HEK293 (cell line): ENCODE results near the gene CTAG2.
"Not testable (repeated sequence)": the region's sequence is repeated elsewhere in the genome, so short reads cannot be mapped to it uniquely, and the experiment has no call there.

Source experiments
- CTCF ChIA-PET: fragments of 350-600 bp; formaldehyde crosslinking; extraction: SDS; loops from one replicate; lab custom pipeline; 2021; ENCODE audit warnings: antibody characterized with exemption; lab: Yijun Ruan, JAX
- POLR2A ChIA-PET: fragments of 300-600 bp; formaldehyde crosslinking; extraction: SDS; loops from one replicate; lab custom pipeline; 2020; ENCODE audit warnings: antibody characterized with exemption, inconsistent platforms; lab: Yijun Ruan, JAX
- H3K27ac ChIP-seq: fragments of 200-500 bp; sonication (Bioruptor generic); 2 replicates; pipeline ENCODE4 v1.5.1; 2014; ENCODE audit warnings: low read depth, low read length, control low read depth, inconsistent platforms; ENCODE audit errors: extremely low read depth
- H3K36me3 ChIP-seq, 2 experiments: fragments of 200-500 bp in 1 of 2; sonication (Bioruptor generic) in 1 of 2; 1 replicate in 1 of 2; 2 replicates in 1 of 2; pipeline ENCODE4 v1.5.1; 2014 to 2017; ENCODE audit warnings: inconsistent platforms in 2 of 2, low read length in 2 of 2; ENCODE audit not compliant: control insufficient read depth in 2 of 2, insufficient read depth in 1 of 2
- H3K4me1 ChIP-seq: fragments of 200-500 bp; sonication (Bioruptor generic); 2 replicates; pipeline ENCODE4 v1.5.1; 2014; ENCODE audit warnings: mild to moderate bottlenecking, low read length, inconsistent platforms; ENCODE audit not compliant: control insufficient read depth, insufficient read depth
- H3K4me3 ChIP-seq: 2 replicates; pipeline ENCODE4 v1.5.1; 2011; ENCODE audit warnings: low read depth, mild to moderate bottlenecking, control low read depth, low read length, moderate library complexity
- H3K9me3 ChIP-seq: fragments of 200-500 bp; sonication (Bioruptor generic); 2 replicates; pipeline ENCODE4 v1.5.1; 2014; ENCODE audit warnings: low read depth, low read length, inconsistent platforms; ENCODE audit not compliant: control insufficient read depth, insufficient read depth
- GLIS1 ChIP-seq: fragments of 450-650 bp; formaldehyde crosslinking; IDR thresholded peaks from 2 replicates; pipeline ENCODE4 v1.5.1; 2016; ENCODE audit warnings: missing biosample characterization, missing genetic modification characterization
- IKZF3 ChIP-seq: fragments of 450-650 bp; IDR thresholded peaks from 2 replicates; pipeline ENCODE4 v1.5.0; 2018; ENCODE audit warnings: missing biosample characterization, mild to moderate bottlenecking, missing genetic modification characterization, moderate library complexity
- INSM2 ChIP-seq: fragments of 450-650 bp; formaldehyde crosslinking; IDR thresholded peaks from 2 replicates; pipeline ENCODE4 v1.5.1; 2016; ENCODE audit warnings: missing biosample characterization, missing genetic modification characterization
- SCRT2 ChIP-seq: fragments of 450-650 bp; formaldehyde crosslinking; IDR thresholded peaks from 2 replicates; pipeline ENCODE4 v1.5.1; 2016; ENCODE audit warnings: missing biosample characterization, missing genetic modification characterization
- SP7 ChIP-seq: fragments of 450-650 bp; formaldehyde crosslinking; IDR thresholded peaks from 2 replicates; pipeline ENCODE4 v1.5.1; 2016; ENCODE audit warnings: missing biosample characterization, missing genetic modification characterization
- YY1 ChIP-seq: fragments of 450-650 bp; formaldehyde crosslinking; IDR thresholded peaks from 2 replicates; pipeline ENCODE4 v1.5.1; 2018; ENCODE audit warnings: missing biosample characterization, missing genetic modification characterization
- ZBTB21 ChIP-seq: fragments of 450-650 bp; formaldehyde crosslinking; IDR thresholded peaks from 2 replicates; pipeline ENCODE4 v1.5.1; 2017; ENCODE audit warnings: missing biosample characterization, missing genetic modification characterization
- ZEB2 ChIP-seq: fragments of 450-650 bp; formaldehyde crosslinking; IDR thresholded peaks from 2 replicates; pipeline ENCODE4 v1.5.1; 2016; ENCODE audit warnings: missing biosample characterization, missing genetic modification characterization
- ZNF138 ChIP-seq: fragments of 450-650 bp; formaldehyde crosslinking; IDR thresholded peaks from 2 replicates; pipeline ENCODE4 v1.5.1; 2016; ENCODE audit warnings: missing biosample characterization, missing genetic modification characterization, borderline replicate concordance
- ZNF175 ChIP-seq: fragments of 450-650 bp; formaldehyde crosslinking; IDR thresholded peaks from 2 replicates; pipeline ENCODE4 v1.5.1; 2016; ENCODE audit warnings: missing biosample characterization, missing genetic modification characterization
- ZNF2 ChIP-seq: fragments of 450-650 bp; formaldehyde crosslinking; IDR thresholded peaks from 2 replicates; pipeline ENCODE4 v1.5.1; 2016; ENCODE audit warnings: missing biosample characterization, missing genetic modification characterization
- ZNF280C ChIP-seq: fragments of 450-650 bp; formaldehyde crosslinking; IDR thresholded peaks from 2 replicates; pipeline ENCODE4 v1.5.1; 2016; ENCODE audit warnings: missing biosample characterization, missing genetic modification characterization
- ZNF362 ChIP-seq: fragments of 450-650 bp; formaldehyde crosslinking; IDR thresholded peaks from 2 replicates; pipeline ENCODE4 v1.5.1; 2016; ENCODE audit warnings: missing biosample characterization, missing genetic modification characterization
- ZNF394 ChIP-seq: fragments of 450-650 bp; formaldehyde crosslinking; IDR thresholded peaks from 2 replicates; pipeline ENCODE4 v1.5.1; 2016; ENCODE audit warnings: missing biosample characterization, missing genetic modification characterization, mild to moderate bottlenecking, moderate library complexity, borderline replicate concordance
- ZNF529 ChIP-seq: fragments of 450-650 bp; formaldehyde crosslinking; IDR thresholded peaks from 2 replicates; pipeline ENCODE4 v1.5.1; 2017; ENCODE audit warnings: missing genetic modification characterization, missing biosample characterization; ENCODE audit not compliant: insufficient replicate concordance
- ZNF571 ChIP-seq: fragments of 450-650 bp; formaldehyde crosslinking; IDR thresholded peaks from 2 replicates; pipeline ENCODE4 v1.5.0; 2017; ENCODE audit warnings: missing biosample characterization, missing genetic modification characterization
- ZSCAN30 ChIP-seq: fragments of 450-650 bp; IDR thresholded peaks from 2 replicates; pipeline ENCODE4 v1.5.1; 2018; ENCODE audit warnings: missing biosample characterization, mild to moderate bottlenecking, missing genetic modification characterization, moderate library complexity
- ZXDB ChIP-seq: fragments of 450-650 bp; formaldehyde crosslinking; IDR thresholded peaks from 2 replicates; pipeline ENCODE4 v1.5.1; 2016; ENCODE audit warnings: missing biosample characterization, missing genetic modification characterization
- TF ChIP-seq, protein P1 (sequence below): fragments of 450-650 bp; formaldehyde crosslinking; IDR thresholded peaks from 2 replicates; pipeline ENCODE4 v1.5.1; 2016; ENCODE audit warnings: missing biosample characterization, missing genetic modification characterization
- TF ChIP-seq, protein P2 (sequence below): fragments of 450-650 bp; formaldehyde crosslinking; IDR thresholded peaks from 2 replicates; pipeline ENCODE4 v1.5.1; 2016; ENCODE audit warnings: missing biosample characterization, missing genetic modification characterization, low read depth
- TF ChIP-seq, protein P3 (sequence below): fragments of 450-650 bp; formaldehyde crosslinking; IDR thresholded peaks from 2 replicates; pipeline ENCODE4 v1.5.1; 2016; ENCODE audit warnings: missing biosample characterization, missing genetic modification characterization

Gene CTAG2

GRCh38 chrX:154653413-154653812 is at the start of gene CTAG2:
TSS of gene CTAG2 (minus strand) at chrX:154653579. CDS start at chrX:154653515, 64 bp downstream.
- H3K9me3 ChIP-seq, POLR2A ChIA-PET, CTCF ChIA-PET, H3K4me3 ChIP-seq, H3K36me3 ChIP-seq, H3K27ac ChIP-seq, H3K4me1 ChIP-seq: not testable (repeated sequence)

- H3K36me3 ChIP-seq = no peaks in the 10 kb centered on the region
- no peak overlapping the region for H3K4me3 ChIP-seq
- TF ChIP-seq ZBTB21 (tag by site-specific recombination) (no peak), ZNF2 (tag by site-specific recombination) (no peak)
- TF ChIP-seq, protein P1, sequence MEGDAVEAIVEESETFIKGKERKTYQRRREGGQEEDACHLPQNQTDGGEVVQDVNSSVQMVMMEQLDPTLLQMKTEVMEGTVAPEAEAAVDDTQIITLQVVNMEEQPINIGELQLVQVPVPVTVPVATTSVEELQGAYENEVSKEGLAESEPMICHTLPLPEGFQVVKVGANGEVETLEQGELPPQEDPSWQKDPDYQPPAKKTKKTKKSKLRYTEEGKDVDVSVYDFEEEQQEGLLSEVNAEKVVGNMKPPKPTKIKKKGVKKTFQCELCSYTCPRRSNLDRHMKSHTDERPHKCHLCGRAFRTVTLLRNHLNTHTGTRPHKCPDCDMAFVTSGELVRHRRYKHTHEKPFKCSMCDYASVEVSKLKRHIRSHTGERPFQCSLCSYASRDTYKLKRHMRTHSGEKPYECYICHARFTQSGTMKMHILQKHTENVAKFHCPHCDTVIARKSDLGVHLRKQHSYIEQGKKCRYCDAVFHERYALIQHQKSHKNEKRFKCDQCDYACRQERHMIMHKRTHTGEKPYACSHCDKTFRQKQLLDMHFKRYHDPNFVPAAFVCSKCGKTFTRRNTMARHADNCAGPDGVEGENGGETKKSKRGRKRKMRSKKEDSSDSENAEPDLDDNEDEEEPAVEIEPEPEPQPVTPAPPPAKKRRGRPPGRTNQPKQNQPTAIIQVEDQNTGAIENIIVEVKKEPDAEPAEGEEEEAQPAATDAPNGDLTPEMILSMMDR (tag by site-specific recombination) = no peak
- H3K27ac ChIP-seq = no peak overlapping the region
- no peaks in the 10 kb centered on the region for H3K4me1 ChIP-seq
- H3K9me3 ChIP-seq = no peaks in the 10 kb centered on the region; the same call in 1 of the 2 replicates
- ChIA-PET POLR2A (no interaction called here), CTCF (interaction anchor here (0.6 to 1.0 kb wide), 3 partner anchors 11 to 15 kb away, joined by 3 to 4 read pairs (median 3); no protein-coding TSS in a partner anchor)
Observed at GRCh38 chrX:154698630-154699248, 45.4 kb upstream of the CTAG2 start.

DNA sequence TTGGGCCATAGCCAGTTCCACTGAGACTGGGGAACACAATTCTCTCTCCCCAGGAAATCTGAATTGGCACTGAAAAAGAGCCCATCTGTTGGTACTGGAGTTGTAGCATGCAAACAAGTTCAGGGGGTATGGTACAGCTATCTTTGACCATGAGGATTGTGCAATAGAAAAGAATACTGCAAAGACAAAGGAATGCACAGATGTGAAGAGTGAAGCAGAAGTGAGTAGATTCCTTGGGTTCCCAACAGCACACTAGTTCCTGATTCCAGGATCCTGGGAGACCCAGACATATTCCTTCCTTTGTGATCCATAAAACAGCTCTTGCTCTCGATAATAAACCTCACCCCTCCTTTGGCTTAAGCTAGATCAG is 43.3 kb upstream of the CTAG2 start:
- H3K27ac ChIP-seq = no peak overlapping the region
- no peaks in the 10 kb centered on the region; the same call in 1 of the 2 replicates for H3K9me3 ChIP-seq
- no peak for TF ChIP-seq SCRT2 (tag by site-specific recombination)
- no peak for TF ChIP-seq ZXDB
- no peak for TF ChIP-seq IKZF3 (tag by site-specific recombination)
- TF ChIP-seq, protein P2, sequence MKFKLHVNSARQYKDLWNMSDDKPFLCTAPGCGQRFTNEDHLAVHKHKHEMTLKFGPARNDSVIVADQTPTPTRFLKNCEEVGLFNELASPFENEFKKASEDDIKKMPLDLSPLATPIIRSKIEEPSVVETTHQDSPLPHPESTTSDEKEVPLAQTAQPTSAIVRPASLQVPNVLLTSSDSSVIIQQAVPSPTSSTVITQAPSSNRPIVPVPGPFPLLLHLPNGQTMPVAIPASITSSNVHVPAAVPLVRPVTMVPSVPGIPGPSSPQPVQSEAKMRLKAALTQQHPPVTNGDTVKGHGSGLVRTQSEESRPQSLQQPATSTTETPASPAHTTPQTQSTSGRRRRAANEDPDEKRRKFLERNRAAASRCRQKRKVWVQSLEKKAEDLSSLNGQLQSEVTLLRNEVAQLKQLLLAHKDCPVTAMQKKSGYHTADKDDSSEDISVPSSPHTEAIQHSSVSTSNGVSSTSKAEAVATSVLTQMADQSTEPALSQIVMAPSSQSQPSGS (tag by site-specific recombination) = no peak
- no peak for TF ChIP-seq YY1 (tag by site-specific recombination)
- TF ChIP-seq ZEB2 (tag by site-specific recombination) = no peak
- no peak for TF ChIP-seq ZNF529 (tag by site-specific recombination)
- no peak for TF ChIP-seq ZNF571 (tag by site-specific recombination)
- TF ChIP-seq ZSCAN30 (tag by site-specific recombination) = no peak
- no peak for TF ChIP-seq ZNF362 (tag by site-specific recombination)
- TF ChIP-seq INSM2 (tag by site-specific recombination) = no peak
- no peak for TF ChIP-seq ZNF394
- TF ChIP-seq, protein P3, sequence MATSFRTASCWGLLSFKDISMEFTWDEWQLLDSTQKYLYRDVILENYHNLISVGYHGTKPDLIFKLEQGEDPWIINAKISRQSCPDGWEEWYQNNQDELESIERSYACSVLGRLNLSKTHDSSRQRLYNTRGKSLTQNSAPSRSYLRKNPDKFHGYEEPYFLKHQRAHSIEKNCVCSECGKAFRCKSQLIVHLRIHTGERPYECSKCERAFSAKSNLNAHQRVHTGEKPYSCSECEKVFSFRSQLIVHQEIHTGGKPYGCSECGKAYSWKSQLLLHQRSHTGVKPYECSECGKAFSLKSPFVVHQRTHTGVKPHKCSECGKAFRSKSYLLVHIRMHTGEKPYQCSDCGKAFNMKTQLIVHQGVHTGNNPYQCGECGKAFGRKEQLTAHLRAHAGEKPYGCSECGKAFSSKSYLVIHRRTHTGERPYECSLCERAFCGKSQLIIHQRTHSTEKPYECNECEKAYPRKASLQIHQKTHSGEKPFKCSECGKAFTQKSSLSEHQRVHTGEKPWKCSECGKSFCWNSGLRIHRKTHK = no peak
- TF ChIP-seq ZNF138 (tag by site-specific recombination) = no peak
- TF ChIP-seq SP7 (tag by site-specific recombination) = no peak
- no peak for TF ChIP-seq ZNF175
- no peak for TF ChIP-seq GLIS1 (tag by site-specific recombination)
- TF ChIP-seq ZNF280C (tag by site-specific recombination) = no peak
- TF ChIP-seq, all 188 proteins: peak for 0
- Histone ChIP-seq H3K4me3 (no peak overlapping the region), H3K4me1 (no peaks in the 10 kb centered on the region), H3K36me3 (no peaks in the 10 kb centered on the region)
- ChIA-PET CTCF (no interaction called here), POLR2A (interaction anchor here (0.7 kb wide), 1 partner anchor 70 kb away, joined by 5 read pairs; no protein-coding TSS in a partner anchor)
